Mesenchymal stem cell (in vitro differentiated cells and primary cell): ENCODE data around the gene PYGB.
A peak's percentile ranks its signal among the peaks of the same experiment; 100 is the strongest.

ENCODE experiments used
- DNase-seq: peaks from one replicate; pipeline ENCODE4 v3.0.0-alpha.2; 2013
- H2AFZ ChIP-seq: one replicate; pipeline ENCODE4 v1.6.1; 2013; ENCODE audit warnings: low read depth, mild to moderate bottlenecking, control low read depth, inconsistent platforms, low read length, moderate library complexity
- H2AK5ac ChIP-seq: 2 replicates; pipeline ENCODE4 v1.6.1; 2013; ENCODE audit warnings: low read length, moderate library complexity, mild to moderate bottlenecking, inconsistent platforms; ENCODE audit not compliant: severe bottlenecking
- H2BK120ac ChIP-seq: one replicate; pipeline ENCODE4 v1.6.1; 2013; ENCODE audit warnings: low read depth, mild to moderate bottlenecking, inconsistent platforms, low read length, moderate library complexity
- H2BK12ac ChIP-seq, 2 experiments: one replicate each; pipeline ENCODE4 v1.6.1; 2013; ENCODE audit warnings: inconsistent platforms in 2 of 2, low read length in 2 of 2, mild to moderate bottlenecking in 2 of 2, moderate library complexity in 2 of 2, control low read depth in 1 of 2
- H2BK15ac ChIP-seq: one replicate; pipeline ENCODE4 v1.6.1; 2013; ENCODE audit warnings: mild to moderate bottlenecking, low read depth, inconsistent platforms; ENCODE audit not compliant: poor library complexity, severe bottlenecking
- H2BK5ac ChIP-seq: 2 replicates; pipeline ENCODE4 v1.6.1; 2013; ENCODE audit warnings: low read depth, mild to moderate bottlenecking, low read length, control low read depth, inconsistent platforms; ENCODE audit not compliant: poor library complexity, severe bottlenecking
- H3K14ac ChIP-seq, 2 experiments: one replicate each; pipeline ENCODE4 v1.6.1; 2013; ENCODE audit warnings: inconsistent platforms in 2 of 2, low read length in 2 of 2, control low read depth in 1 of 2, mild to moderate bottlenecking in 1 of 2, moderate library complexity in 1 of 2
- H3K18ac ChIP-seq, 2 experiments: one replicate each; pipeline ENCODE4 v1.6.1; 2013; ENCODE audit warnings: inconsistent platforms in 2 of 2, low read length in 2 of 2, control low read depth in 1 of 2, low read depth in 1 of 2, mild to moderate bottlenecking in 1 of 2
- H3K23ac ChIP-seq, 2 experiments: one replicate each; pipeline ENCODE4 v1.6.1; 2013; ENCODE audit warnings: inconsistent platforms in 2 of 2, low read length in 2 of 2, mild to moderate bottlenecking in 2 of 2, moderate library complexity in 2 of 2, control low read depth in 1 of 2
- H3K27ac ChIP-seq: 2 replicates; pipeline ENCODE4 v1.5.1; 2013; ENCODE audit warnings: mild to moderate bottlenecking, moderate library complexity, low read length, control low read depth, inconsistent platforms; ENCODE audit not compliant: poor library complexity, severe bottlenecking
- H3K27me3 ChIP-seq, 2 experiments: 2 replicates each; pipeline versions ENCODE4 v1.6.1 to v1.7.0; 2013; ENCODE audit warnings: low read length in 2 of 2, mild to moderate bottlenecking in 2 of 2, moderate library complexity in 2 of 2, control low read depth in 1 of 2, inconsistent platforms in 1 of 2; ENCODE audit not compliant: control insufficient read depth in 1 of 2, insufficient read depth in 1 of 2
- H3K36me3 ChIP-seq, 2 experiments: 2 replicates each; pipeline versions ENCODE4 v1.6.1 to v1.7.0; 2013; ENCODE audit warnings: low read length in 2 of 2, control low read depth in 1 of 2, inconsistent platforms in 1 of 2, low read depth in 1 of 2, mild to moderate bottlenecking in 1 of 2; ENCODE audit not compliant: insufficient read depth in 2 of 2, control insufficient read depth in 1 of 2
- H3K4ac ChIP-seq, 2 experiments: one replicate each; pipeline ENCODE4 v1.6.1; 2013; ENCODE audit warnings: inconsistent platforms in 2 of 2, low read length in 2 of 2, mild to moderate bottlenecking in 2 of 2, moderate library complexity in 2 of 2, control low read depth in 1 of 2, low read depth in 1 of 2
- H3K4me1 ChIP-seq: 2 replicates; pipeline ENCODE4 v1.6.1; 2013; ENCODE audit warnings: low read depth, low read length, control low read depth; ENCODE audit not compliant: control insufficient read depth, insufficient read depth
- H3K4me2 ChIP-seq: 2 replicates; pipeline ENCODE4 v1.6.1; 2013; ENCODE audit warnings: low read length, mild to moderate bottlenecking, inconsistent platforms; ENCODE audit not compliant: poor library complexity, severe bottlenecking
- H3K4me3 ChIP-seq, 2 experiments: 2 replicates each; pipeline versions ENCODE4 v1.5.1 to v1.7.0; 2013; ENCODE audit warnings: low read length in 2 of 2, mild to moderate bottlenecking in 2 of 2, control low read depth in 1 of 2, low read depth in 1 of 2; ENCODE audit not compliant: insufficient read depth in 1 of 2
- H3K79me1 ChIP-seq: replicated peaks from 2 replicates; pipeline ENCODE4 v1.6.1; 2013; ENCODE audit warnings: mild to moderate bottlenecking, control low read depth, low read length, inconsistent platforms; ENCODE audit not compliant: poor library complexity, severe bottlenecking
- H3K9ac ChIP-seq: 2 replicates; pipeline ENCODE4 v1.7.0; 2013; ENCODE audit warnings: mild to moderate bottlenecking, low read length, moderate library complexity
- H3K9me3 ChIP-seq: 2 replicates; pipeline ENCODE4 v1.7.0; 2013; ENCODE audit warnings: mild to moderate bottlenecking, low read length; ENCODE audit not compliant: control insufficient read depth
- H4K8ac ChIP-seq: one replicate; pipeline ENCODE4 v1.6.1; 2013; ENCODE audit warnings: inconsistent platforms, mild to moderate bottlenecking, low read length, moderate library complexity
- H4K91ac ChIP-seq: one replicate; pipeline ENCODE4 v1.6.1; 2013; ENCODE audit warnings: mild to moderate bottlenecking, low read length, inconsistent platforms
- WGBS: methylation state at CpG from one replicate; pipeline ENCODE4 v1.1.7; 2013; ENCODE audit warnings: mixed read lengths; 5-methylcytosine and 5-hydroxymethylcytosine counted together

The PYGB gene

DNA sequence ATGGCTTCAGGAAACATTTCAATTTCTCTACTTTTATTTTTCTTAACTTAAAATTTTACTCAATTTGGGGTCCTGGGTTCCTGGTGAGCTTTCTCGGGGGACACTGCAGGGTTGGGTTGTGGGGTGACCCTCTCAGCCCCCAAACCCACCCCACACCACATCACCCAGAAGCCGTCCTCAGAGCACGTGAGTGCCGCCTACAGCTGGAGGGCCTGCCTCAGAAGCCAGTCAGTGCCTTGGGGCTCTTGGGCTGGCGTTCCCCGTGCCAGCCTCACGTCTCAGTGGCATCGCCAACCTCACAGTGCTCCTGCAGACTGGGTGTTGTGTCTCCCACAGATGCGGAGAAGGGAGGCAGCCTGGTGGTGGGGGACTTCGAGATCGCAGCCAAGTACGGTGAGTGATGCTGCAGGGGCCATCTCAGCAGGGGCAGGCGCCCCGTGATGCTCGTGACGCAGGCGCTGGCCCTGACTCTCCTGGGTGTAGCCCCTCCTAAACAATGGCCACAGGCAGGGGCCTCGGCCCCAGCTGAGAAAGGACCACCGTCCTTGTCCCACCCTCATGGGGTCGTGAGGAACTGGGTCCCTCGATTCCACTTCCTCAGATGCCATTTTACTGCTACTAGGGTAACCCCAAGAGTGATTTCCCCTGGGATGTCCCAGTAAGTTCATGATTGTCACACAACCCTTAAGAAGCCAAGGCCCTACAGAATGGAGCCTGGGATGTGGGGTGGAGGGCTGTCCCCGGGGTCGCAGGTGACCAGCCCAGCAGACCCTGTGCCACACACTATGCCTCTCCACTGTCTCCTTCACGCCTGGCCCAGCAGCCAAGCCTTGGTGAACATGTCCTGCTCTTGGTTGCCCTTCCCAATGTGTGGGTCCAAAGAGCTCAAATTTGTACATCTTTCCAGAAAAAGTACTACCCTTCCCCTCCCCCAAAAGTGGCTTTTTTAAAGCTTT is 23.8 kb upstream of the PYGB start:
- H3K27ac ChIP-seq = peak overlapping the region; percentile 93
- no peak overlapping the region for H4K8ac ChIP-seq
- peak overlapping the region in 1 of 2 experiments; percentile 91 for H3K18ac ChIP-seq
- no peak for DNase-seq
- H3K23ac ChIP-seq = no peak overlapping the region
- H3K14ac ChIP-seq = peak overlapping the region in 1 of 2 experiments; percentile 94
- H2AK5ac ChIP-seq = peak overlapping the region; percentile 97
- WGBS = 95% methylated on average over 23 of the region's 24 CpGs
- H2AFZ ChIP-seq = no peak overlapping the region
- H3K4ac ChIP-seq = peak overlapping the region; percentile 84 to 92
- peaks cover 16% of the 10 kb centered on the region for H3K79me1 ChIP-seq
- peak overlapping the region; percentile 50 for H2BK120ac ChIP-seq
- peak overlapping the region in 1 of 2 experiments; percentile 98 for H2BK12ac ChIP-seq
- peak overlapping the region; percentile 6 for H2BK15ac ChIP-seq
- H2BK5ac ChIP-seq = peak overlapping the region; percentile 48
- H3K36me3 ChIP-seq = peaks cover 35 to 58% of the 10 kb centered on the region in 2 experiments
- H4K91ac ChIP-seq = peak overlapping the region; percentile 74
- no peak overlapping the region for H3K4me3 ChIP-seq
- H3K9ac ChIP-seq = peak overlapping the region; percentile 5
- no peak overlapping the region for H3K4me2 ChIP-seq
- no peaks in the 10 kb centered on the region for H3K9me3 ChIP-seq
- no peaks in the 10 kb centered on the region for H3K27me3 ChIP-seq
- H3K4me1 ChIP-seq = peaks cover 70% of the 10 kb centered on the region

DNA sequence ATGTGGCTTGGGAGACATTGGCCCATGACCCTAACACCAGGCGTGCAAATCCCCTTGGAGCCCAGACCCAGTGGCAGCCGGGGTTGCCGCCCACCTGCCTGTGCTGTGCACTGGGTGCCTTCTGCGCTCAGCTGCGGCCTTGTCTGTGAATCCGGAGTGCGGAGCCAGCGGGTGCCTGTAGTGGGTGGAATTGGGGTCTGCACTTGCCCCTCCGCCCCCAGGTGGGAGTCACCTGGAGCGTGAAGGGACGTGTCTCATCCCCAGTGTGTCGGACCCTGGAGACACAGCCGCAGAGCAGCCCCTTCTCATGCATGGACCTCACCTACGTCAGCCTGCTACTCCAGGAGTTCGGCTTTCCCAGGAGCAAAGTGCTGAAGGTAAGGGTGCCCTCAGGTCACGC is 22.9 kb upstream of the PYGB start:
- Histone ChIP-seq H2BK12ac (no peak overlapping the region), H2BK120ac (no peak overlapping the region), H3K27ac (no peak overlapping the region), H2BK5ac (no peak overlapping the region), H2BK15ac (peak overlapping the region; percentile 19), H3K9ac (no peak overlapping the region), H2AK5ac (peak overlapping the region; percentile 97), H4K91ac (peak overlapping the region; percentile 32), H3K27me3 (no peaks in the 10 kb centered on the region), H4K8ac (peak overlapping the region; percentile 39), H3K4me3 (no peak overlapping the region), H3K14ac (no peak overlapping the region), H3K23ac (no peak overlapping the region), H3K9me3 (no peaks in the 10 kb centered on the region), H3K4me1 (peaks cover 63% of the 10 kb centered on the region), H3K4me2 (no peak overlapping the region), H3K18ac (no peak overlapping the region), H3K4ac (no peak overlapping the region), H3K36me3 (peaks cover 26 to 53% of the 10 kb centered on the region in 2 experiments), H2AFZ (no peak overlapping the region), H3K79me1 (peaks cover 17% of the 10 kb centered on the region)
- over 99% methylated on average over 16 of the region's 16 CpGs for WGBS
- DNase-seq = no peak

DNA sequence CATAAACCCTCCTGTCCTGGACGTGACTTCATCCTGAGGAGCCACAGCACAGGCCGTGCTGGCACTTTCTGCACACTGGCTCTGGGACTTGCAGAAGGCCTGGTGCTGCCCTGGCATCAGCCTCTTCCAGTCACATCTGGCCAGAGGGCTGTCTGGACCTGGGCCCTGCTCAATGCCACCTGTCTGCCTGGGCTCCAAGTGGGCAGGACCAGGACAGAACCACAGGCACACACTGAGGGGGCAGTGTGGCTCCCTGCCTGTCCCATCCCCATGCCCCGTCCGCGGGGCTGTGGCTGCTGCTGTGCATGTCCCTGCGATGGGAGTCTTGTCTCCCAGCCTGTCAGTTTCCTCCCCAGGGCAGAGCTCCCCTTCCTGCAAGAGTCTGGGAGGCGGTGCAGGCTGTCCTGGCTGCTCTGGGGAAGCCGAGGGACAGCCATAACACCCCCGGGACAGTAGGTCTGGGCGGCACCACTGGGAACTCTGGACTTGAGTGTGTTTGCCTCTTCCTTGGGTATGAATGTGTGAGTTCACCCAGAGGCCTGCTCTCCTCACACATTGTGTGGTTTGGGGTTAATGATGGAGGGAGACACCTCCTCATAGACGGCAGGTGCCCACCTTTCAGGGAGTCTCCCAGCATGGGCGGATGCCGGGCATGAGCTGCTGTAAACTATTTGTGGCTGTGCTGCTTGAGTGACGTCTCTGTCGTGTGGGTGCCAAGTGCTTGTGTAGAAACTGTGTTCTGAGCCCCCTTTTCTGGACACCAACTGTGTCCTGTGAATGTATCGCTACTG is 22.0 kb upstream of the PYGB start:
- Histone ChIP-seq H3K9me3 (no peaks in the 10 kb centered on the region), H3K4me3 (no peak overlapping the region)
- WGBS = 90% methylated on average over 16 of the region's 16 CpGs

More for the DNA sequence above, 22.0 kb upstream of the PYGB start:
- Histone ChIP-seq H3K79me1 (peaks cover 17% of the 10 kb centered on the region), H4K91ac (peak overlapping the region; percentile 19), H3K27ac (no peak overlapping the region), H3K18ac (no peak overlapping the region), H3K27me3 (no peaks in the 10 kb centered on the region), H3K36me3 (peaks cover 25 to 46% of the 10 kb centered on the region in 2 experiments), H2AFZ (no peak overlapping the region), H2BK120ac (no peak overlapping the region), H3K4me2 (no peak overlapping the region), H2BK12ac (peak overlapping the region in 1 of 2 experiments; percentile 95), H3K4ac (no peak overlapping the region), H3K9ac (no peak overlapping the region), H3K23ac (peak overlapping the region in 1 of 2 experiments; percentile 87), H2BK15ac (no peak overlapping the region), H3K4me1 (peaks cover 57% of the 10 kb centered on the region), H3K14ac (no peak overlapping the region), H4K8ac (no peak overlapping the region), H2BK5ac (no peak overlapping the region), H2AK5ac (peak overlapping the region; percentile 45)
- no peak for DNase-seq
